Epithelial cell of esophagus (primary cell): ENCODE data around the gene AKAP10.
A peak's percentile ranks its signal among the peaks of the same experiment; 100 is the strongest.

Experiments used
- DNase-seq: peaks from one replicate; pipeline ENCODE4 v3.0.0; 2010; ENCODE audit warnings: low read depth
- H3K4me3 ChIP-seq: 2 replicates; pipeline ENCODE4 v1.5.1; 2011; ENCODE audit warnings: mild to moderate bottlenecking, low read length, control low read depth
- TF ChIP-seq, protein P1 (sequence below): IDR thresholded peaks from 2 replicates; pipeline ENCODE4 v1.5.1; 2011; ENCODE audit warnings: low read depth, mild to moderate bottlenecking, low read length, control low read depth, inconsistent platforms; ENCODE audit not compliant: insufficient read depth; ENCODE audit errors: missing control alignments

AKAP10 gene

GRCh38 chr17:20009302-20010098 is 31.9 kb upstream of the AKAP10 start, which contains the start of gene SPECC1:
TSS of gene SPECC1 (plus strand) at chr17:20009359. CDS start at chr17:20096652, 87,293 bp downstream.
- peak; percentile 66 for DNase-seq
- TF ChIP-seq, protein P1, sequence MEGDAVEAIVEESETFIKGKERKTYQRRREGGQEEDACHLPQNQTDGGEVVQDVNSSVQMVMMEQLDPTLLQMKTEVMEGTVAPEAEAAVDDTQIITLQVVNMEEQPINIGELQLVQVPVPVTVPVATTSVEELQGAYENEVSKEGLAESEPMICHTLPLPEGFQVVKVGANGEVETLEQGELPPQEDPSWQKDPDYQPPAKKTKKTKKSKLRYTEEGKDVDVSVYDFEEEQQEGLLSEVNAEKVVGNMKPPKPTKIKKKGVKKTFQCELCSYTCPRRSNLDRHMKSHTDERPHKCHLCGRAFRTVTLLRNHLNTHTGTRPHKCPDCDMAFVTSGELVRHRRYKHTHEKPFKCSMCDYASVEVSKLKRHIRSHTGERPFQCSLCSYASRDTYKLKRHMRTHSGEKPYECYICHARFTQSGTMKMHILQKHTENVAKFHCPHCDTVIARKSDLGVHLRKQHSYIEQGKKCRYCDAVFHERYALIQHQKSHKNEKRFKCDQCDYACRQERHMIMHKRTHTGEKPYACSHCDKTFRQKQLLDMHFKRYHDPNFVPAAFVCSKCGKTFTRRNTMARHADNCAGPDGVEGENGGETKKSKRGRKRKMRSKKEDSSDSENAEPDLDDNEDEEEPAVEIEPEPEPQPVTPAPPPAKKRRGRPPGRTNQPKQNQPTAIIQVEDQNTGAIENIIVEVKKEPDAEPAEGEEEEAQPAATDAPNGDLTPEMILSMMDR, result no peak
- peak within 1 kb of the TSS; percentile 64 for H3K4me3 ChIP-seq

DNA sequence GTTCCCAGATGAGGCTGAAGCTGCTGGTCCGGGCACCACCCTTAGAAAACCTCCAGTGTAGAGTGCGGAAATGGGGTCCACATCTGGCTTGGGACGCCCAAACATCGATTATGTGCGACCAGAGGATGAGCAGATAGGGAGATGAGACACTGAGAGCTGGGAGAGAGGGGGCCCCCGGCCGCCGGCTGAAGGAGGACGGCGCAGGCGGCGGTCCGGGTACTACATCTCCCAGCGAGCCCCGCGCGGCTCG is 31.3 kb upstream of the AKAP10 start:
- DNase-seq, result no peak
- TF ChIP-seq, protein P1, result peak; percentile 42
- peak overlapping the region; percentile 64 for H3K4me3 ChIP-seq

- TF ChIP-seq, protein P1, result no peak
- peak; percentile 50 for DNase-seq
- H3K4me3 ChIP-seq, result peak overlapping the region; percentile 64
Observed at GRCh38 chr17:20008242-20009051, 30.8 kb upstream of the AKAP10 start.

DNA sequence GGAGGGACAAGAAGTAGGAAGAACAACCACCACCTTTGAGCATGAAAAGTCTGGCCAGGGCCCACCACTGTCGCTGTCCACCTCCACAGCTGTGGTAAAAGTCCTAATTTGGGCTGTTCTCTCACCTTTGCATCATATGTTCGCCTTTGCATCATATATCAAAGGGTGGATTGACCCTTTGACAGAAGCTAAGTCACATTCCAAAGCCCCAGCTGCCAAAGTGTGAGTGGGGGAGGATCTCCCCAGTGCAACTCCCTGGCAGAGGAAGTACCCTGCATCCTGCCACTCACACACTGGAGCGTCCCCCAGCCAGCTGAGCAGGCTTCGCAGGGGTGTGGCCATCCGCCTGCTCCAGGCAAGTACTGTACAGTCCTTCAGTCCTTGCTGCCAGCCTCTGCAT is 18.9 kb upstream of the AKAP10 start:
- no peak overlapping the region for H3K4me3 ChIP-seq
- DNase-seq, result peak; percentile 49
- TF ChIP-seq, protein P1, result no peak

GRCh38 chr17:19996086-19996485 is 18.5 kb upstream of the AKAP10 start:
- TF ChIP-seq, protein P1, result no peak
- H3K4me3 ChIP-seq, result no peak overlapping the region
- DNase-seq, result peak; percentile 22

DNA sequence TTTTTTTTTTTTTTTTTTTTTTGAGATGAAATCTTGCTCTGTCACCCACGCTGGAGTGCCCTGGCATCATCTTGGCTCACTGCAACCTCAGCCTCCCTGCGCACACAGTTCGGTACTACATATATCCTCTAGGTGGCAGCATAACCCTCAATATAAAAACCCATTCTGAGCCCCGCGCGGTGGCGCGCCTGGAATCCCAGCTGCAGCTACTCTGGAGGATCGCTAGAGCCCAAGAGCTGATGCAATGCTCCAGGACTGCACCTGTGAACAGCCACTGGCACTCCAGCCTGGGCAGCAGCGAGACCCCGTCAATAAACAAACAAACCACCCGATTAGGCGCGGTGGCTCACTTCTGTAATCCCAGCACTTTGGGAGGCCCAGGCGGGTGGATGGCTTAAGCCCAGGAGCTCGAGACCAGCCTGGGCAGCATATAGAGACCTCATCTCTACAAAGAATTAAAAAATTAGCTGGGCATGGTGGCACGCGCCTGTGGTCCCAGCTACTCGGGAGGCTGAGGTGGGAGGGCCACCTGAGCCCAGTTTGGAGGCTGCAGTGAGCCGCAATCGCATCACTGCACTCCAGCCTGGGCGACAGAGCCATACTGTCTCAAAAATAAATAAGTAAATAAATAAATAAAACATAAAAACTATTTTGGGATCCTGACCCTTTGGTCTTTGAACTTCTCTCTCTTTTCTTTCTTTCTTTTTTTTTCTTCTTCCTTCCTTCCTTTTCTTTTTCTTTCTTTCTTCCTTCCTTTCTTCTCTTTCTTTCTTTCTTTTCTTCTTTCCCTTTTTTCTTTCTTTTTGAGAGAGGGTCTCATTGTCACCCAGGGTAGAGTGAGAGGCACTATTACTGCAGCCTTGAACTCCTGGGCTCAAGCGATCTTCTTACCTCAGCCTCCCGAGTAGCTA is 15.4 kb upstream of the AKAP10 start:
- no peak overlapping the region for H3K4me3 ChIP-seq
- TF ChIP-seq, protein P1, result peak; percentile 67
- peak; percentile 89 for DNase-seq
